Measurements from ENCODE around the gene EFNA2. TPM values are rescaled to one million over a fixed set of nuclear protein-coding genes. Genes with fewer than 3 reads are reported as not detected.

The EFNA2 gene
- total RNA-seq, 1 donor from 2014 or later, result not detected

DNA sequence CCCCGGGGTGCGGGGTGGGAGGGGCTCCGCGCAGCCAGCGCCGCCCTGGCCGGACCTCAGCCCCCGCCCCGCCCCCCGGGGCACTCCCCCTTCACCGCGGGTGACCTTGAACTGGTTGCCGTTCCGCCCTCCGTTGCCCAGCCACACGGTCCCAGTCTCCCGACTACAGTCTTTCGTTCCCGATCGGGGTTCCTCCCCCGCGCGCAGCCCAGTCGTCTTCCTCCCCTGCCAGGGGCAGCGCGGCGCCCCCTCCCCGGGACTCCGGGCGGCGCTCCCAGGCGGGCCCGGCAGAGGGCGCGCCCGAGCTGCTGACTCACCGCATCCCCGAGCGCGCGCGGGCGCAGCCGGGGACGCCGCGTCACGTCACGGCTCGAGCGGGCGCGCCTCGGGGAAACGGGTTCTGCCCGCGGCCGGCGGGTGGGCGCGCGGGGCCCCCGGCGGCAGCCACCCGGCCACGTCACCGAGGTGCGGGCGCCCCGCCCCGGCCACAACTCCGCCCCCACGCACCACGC is 36.8 kb upstream of the EFNA2 start:
- peak; percentile 23 to 31 for ATAC-seq
- peak; percentile 87 for DNase-seq
- Histone ChIP-seq H3K4me3 (peak overlapping the region; percentile 77), H3K27ac (peak overlapping the region; percentile 98), H3K27me3 (ENCODE audit: low read depth) (no peaks in the 10 kb centered on the region), H3K9me3 (no peaks in the 10 kb centered on the region), H3K4me1 (peaks cover 51% of the 10 kb centered on the region), H3K36me3 (peaks cover 17% of the 10 kb centered on the region)
- intact Hi-C loops (cut with DNase I), result no loop called here
- peak; percentile 75 for TF ChIP-seq CTCF (IDR thresholded peaks at IDR 0.05)

DNA sequence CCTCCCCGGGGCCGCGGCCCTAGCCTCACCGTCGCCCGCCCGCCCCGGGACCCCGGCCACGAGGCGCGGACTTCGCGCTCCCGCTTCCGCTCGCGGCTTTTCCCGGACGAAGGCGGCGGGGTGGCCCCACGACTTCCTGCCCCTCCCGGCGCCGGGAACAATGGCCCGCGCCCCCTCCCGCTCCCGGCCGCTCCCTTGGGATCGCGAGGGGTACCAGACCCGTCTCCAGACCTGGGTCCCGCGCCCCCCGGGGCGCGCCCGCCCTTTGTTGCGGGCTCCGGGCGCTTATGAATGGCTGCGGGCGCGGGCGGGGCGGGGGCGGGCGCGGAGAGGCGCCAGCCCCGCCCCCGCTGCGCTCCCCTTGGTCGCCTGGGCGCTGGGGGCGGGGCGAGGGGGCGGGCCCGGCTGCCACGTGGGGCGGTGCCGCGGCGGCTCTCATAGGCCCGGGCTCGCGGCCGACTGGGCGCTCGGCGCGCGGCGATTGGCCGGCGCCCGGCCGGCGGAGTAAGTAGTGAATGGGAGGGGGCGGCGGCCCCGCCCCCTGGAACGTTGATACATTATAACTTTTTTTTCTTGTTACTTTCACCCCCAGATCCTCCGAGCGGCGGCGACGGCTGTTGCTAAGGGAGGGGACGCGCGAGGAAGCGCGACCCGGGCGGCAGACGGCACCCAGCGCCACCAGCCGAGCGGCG is 36.2 kb upstream of the EFNA2 start:
- TF ChIP-seq CTCF (IDR thresholded peaks at IDR 0.05), result no peak
- no peaks in the 10 kb centered on the region for H3K27me3 ChIP-seq (ENCODE audit: low read depth)
- no peaks in the 10 kb centered on the region for H3K9me3 ChIP-seq
- peak overlapping the region; percentile 77 for H3K4me3 ChIP-seq
- peaks cover 51% of the 10 kb centered on the region for H3K4me1 ChIP-seq
- peak; percentile 35 to 62 for ATAC-seq
- H3K36me3 ChIP-seq, result peaks cover 19% of the 10 kb centered on the region
- intact Hi-C loops (cut with DNase I), result no loop called here
- DNase-seq, result peak; percentile 97
- H3K27ac ChIP-seq, result peak overlapping the region; percentile 98

GRCh38 chr19:1249990-1250436 is 35.7 kb upstream of the EFNA2 start:
- intact Hi-C loops (cut with DNase I), result no loop called here
- peak overlapping the region; percentile 98 for H3K27ac ChIP-seq
- H3K27me3 ChIP-seq (ENCODE audit: low read depth), result no peaks in the 10 kb centered on the region
- no peak for DNase-seq
- peaks cover 25% of the 10 kb centered on the region for H3K36me3 ChIP-seq
- no peak for ATAC-seq
- peaks cover 51% of the 10 kb centered on the region for H3K4me1 ChIP-seq
- no peaks in the 10 kb centered on the region for H3K9me3 ChIP-seq
- H3K4me3 ChIP-seq, result peak overlapping the region; percentile 77
- no peak for TF ChIP-seq CTCF (IDR thresholded peaks at IDR 0.05)

DNA sequence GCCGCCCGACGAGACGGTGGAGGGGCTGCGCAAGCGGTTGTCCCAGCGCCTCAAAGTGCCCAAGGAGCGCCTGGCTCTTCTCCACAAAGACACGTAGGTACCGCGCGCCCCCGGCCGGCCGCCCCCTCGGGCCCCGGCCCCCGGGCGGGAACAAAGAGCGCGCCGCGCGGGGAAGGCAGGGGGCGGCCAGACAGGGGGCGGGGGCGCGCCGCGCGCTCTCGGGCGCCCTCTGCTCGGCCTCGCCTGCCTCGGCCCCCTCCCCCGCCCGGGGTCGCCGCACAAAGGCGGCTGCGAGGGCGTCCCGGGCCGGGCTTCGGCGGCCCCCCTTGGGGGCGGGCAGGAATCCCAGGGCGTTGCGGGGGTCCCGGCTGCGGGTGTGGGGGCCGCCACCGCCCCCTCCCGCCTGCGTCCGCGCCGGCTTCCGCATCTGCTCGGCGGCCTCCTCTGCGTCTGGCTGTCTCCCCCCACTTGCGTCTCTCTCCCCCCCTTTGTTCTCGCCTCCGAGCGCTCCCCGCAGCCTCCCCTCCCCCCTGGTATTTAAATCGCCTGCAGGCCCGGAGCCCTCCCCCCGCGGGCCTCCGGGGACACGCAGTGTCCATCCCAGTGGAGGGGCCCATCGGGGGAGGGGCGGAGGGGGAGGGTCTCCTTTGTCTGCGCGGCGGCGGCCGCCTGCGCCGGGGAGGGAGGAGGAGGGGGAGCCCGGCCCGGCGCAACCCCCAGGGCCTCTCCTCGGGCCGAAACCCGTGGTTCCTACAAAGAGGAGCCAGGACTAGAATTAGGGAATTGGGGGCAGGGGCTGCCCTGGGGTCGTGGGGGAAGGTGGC is 35.0 kb upstream of the EFNA2 start:
- DNase-seq (peak; percentile 84), ATAC-seq (no peak)
- Histone ChIP-seq H3K4me3 (peak overlapping the region; percentile 77), H3K27ac (peak overlapping the region; percentile 98), H3K36me3 (peaks cover 31% of the 10 kb centered on the region), H3K4me1 (peaks cover 51% of the 10 kb centered on the region), H3K9me3 (no peaks in the 10 kb centered on the region), H3K27me3 (ENCODE audit: low read depth) (no peaks in the 10 kb centered on the region)
- no peak for TF ChIP-seq CTCF (IDR thresholded peaks at IDR 0.05)
- intact Hi-C loops (cut with DNase I), result no loop called here

DNA sequence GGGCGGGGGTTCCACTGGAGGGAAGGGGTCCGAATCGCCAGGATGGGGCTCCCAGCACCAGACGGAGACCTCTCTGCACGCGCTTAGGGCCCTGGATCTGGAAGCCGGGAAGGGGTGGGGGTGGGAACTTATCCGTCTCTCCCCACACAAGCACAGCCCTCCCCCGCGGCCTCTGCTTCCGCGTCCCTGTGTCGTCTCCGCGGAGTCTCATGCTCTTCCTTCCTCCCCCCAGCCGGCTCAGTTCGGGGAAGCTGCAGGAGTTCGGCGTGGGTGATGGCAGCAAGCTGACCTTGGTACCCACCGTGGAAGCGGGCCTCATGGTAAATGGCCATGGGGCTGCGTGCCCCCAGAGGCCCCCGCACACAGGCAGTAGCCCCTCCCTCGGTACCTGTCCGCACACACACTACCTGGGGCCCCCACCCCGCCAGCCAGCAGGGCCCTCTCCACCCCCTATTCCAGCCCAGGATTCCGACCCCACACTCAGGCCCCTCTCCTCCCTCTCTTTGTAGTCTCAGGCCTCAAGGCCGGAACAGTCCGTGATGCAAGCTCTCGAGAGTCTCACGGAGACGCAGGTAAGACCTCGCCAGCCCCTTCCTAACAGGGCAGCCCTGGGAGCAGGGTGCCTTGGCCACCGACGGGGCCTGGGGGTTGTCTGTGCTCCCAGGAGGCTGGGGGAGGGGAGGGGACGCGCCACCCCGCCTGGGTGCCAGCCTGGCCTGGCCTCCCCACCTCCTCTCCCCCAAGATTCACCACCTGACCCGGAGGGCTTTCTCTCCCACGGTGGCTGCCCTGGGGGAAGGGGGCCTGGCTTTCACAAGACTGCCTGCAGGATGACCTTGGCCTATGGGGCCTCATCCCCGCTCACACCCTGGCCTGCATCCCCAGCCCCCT is 34.1 kb upstream of the EFNA2 start:
- intact Hi-C loops (cut with DNase I), result no loop called here
- Histone ChIP-seq H3K9me3 (no peaks in the 10 kb centered on the region), H3K36me3 (peaks cover 40% of the 10 kb centered on the region), H3K4me3 (peak overlapping the region; percentile 77), H3K27ac (peak overlapping the region; percentile 98), H3K4me1 (peaks cover 55% of the 10 kb centered on the region), H3K27me3 (ENCODE audit: low read depth) (no peaks in the 10 kb centered on the region)
- ATAC-seq (no peak), DNase-seq (peak; percentile 93)
- no peak for TF ChIP-seq CTCF (IDR thresholded peaks at IDR 0.05)
